ENCODE data around the gene GRID2. TPM values are rescaled to one million over a fixed set of nuclear protein-coding genes. Genes with fewer than 3 reads are reported as not detected.

Gene GRID2
- polyA plus RNA-seq, 1 donor from 2014 or later = 14.9 TPM

DNA sequence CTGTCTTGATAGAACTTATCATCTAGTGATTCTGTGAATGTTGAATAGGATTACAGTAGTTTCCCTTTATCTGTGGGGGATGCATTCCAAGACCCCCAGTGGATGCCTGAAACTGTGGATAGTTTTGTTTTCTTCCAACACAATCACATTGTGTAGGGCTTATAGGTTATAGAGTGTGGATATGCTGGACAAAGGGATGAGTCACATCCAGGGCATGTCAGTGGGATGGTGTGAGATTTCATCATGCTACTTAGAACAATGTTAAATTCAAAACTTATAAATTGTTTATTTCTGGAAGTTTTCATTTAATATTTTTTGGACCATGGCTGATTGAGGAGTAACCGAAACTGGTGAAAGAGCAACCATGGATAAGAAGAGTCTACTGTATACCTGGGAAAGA, 1092.5 kb downstream of the GRID2 start:
- Histone ChIP-seq H3K79me2 (replicated peaks; ENCODE audit: insufficient read depth, low read length) (no peaks in the 10 kb centered on the region), H3K4me2 (ENCODE audit: low read length) (no peak overlapping the region), H4K20me1 (ENCODE audit: insufficient read depth) (no peaks in the 10 kb centered on the region), H3K9me2 (ENCODE audit: insufficient read depth, low read length) (no peaks in the 10 kb centered on the region), H3K4me3 (ENCODE audit: low read length) (no peak overlapping the region), H3K27ac (ENCODE audit: low read length) (no peak overlapping the region), H3K36me3 (ENCODE audit: insufficient read depth, low read length) (no peaks in the 10 kb centered on the region), H3K27me3 (ENCODE audit: insufficient read depth, low read depth, low read length) (no peaks in the 10 kb centered on the region), H3F3A (ENCODE audit: insufficient read depth, low read length, poor library complexity, severe bottlenecking) (no peaks in the 10 kb centered on the region), H2AFZ (ENCODE audit: low read depth, low read length) (no peak overlapping the region), H3K9me3 (ENCODE audit: low read length) (no peaks in the 10 kb centered on the region), H3K9ac (ENCODE audit: low read length) (no peak overlapping the region)
- TF ChIP-seq, protein P1, sequence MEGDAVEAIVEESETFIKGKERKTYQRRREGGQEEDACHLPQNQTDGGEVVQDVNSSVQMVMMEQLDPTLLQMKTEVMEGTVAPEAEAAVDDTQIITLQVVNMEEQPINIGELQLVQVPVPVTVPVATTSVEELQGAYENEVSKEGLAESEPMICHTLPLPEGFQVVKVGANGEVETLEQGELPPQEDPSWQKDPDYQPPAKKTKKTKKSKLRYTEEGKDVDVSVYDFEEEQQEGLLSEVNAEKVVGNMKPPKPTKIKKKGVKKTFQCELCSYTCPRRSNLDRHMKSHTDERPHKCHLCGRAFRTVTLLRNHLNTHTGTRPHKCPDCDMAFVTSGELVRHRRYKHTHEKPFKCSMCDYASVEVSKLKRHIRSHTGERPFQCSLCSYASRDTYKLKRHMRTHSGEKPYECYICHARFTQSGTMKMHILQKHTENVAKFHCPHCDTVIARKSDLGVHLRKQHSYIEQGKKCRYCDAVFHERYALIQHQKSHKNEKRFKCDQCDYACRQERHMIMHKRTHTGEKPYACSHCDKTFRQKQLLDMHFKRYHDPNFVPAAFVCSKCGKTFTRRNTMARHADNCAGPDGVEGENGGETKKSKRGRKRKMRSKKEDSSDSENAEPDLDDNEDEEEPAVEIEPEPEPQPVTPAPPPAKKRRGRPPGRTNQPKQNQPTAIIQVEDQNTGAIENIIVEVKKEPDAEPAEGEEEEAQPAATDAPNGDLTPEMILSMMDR (IDR thresholded peaks at IDR 0.05; ENCODE audit: poor library complexity, severe bottlenecking) = no peak

DNA sequence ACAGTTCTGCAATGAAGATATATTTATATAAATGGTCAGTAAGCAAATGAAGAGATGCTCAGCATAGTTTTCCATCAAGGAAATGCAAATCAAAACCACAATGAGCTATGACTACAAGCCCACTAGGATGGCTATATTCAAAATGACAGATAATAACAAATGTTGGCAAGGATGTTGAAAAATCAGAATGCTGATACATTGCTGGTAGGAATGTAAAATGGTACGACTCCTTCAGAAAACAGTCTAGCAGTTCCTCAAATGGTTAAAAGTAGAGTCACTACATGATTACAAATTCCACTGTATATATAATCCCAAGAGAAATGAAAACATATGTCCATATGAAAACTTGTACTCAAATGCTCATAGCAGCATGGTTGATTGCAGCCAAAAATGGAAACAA, 1099.8 kb downstream of the GRID2 start:
- Histone ChIP-seq H3K79me2 (replicated peaks; ENCODE audit: insufficient read depth, low read length) (no peaks in the 10 kb centered on the region), H3K27ac (ENCODE audit: low read length) (no peak overlapping the region), H3K36me3 (ENCODE audit: insufficient read depth, low read length) (no peaks in the 10 kb centered on the region), H3K4me3 (ENCODE audit: low read length) (no peak overlapping the region), H3K27me3 (ENCODE audit: insufficient read depth, low read depth, low read length) (no peaks in the 10 kb centered on the region), H3K4me2 (ENCODE audit: low read length) (no peak overlapping the region), H3F3A (ENCODE audit: insufficient read depth, low read length, poor library complexity, severe bottlenecking) (peaks cover 3% of the 10 kb centered on the region), H3K9me3 (ENCODE audit: low read length) (no peaks in the 10 kb centered on the region), H2AFZ (ENCODE audit: low read depth, low read length) (no peak overlapping the region), H4K20me1 (ENCODE audit: insufficient read depth) (no peaks in the 10 kb centered on the region), H3K9me2 (ENCODE audit: insufficient read depth, low read length) (no peaks in the 10 kb centered on the region), H3K9ac (ENCODE audit: low read length) (no peak overlapping the region)
- no peak for TF ChIP-seq TAF1 (IDR thresholded peaks at IDR 0.05; ENCODE audit: low read depth)

DNA sequence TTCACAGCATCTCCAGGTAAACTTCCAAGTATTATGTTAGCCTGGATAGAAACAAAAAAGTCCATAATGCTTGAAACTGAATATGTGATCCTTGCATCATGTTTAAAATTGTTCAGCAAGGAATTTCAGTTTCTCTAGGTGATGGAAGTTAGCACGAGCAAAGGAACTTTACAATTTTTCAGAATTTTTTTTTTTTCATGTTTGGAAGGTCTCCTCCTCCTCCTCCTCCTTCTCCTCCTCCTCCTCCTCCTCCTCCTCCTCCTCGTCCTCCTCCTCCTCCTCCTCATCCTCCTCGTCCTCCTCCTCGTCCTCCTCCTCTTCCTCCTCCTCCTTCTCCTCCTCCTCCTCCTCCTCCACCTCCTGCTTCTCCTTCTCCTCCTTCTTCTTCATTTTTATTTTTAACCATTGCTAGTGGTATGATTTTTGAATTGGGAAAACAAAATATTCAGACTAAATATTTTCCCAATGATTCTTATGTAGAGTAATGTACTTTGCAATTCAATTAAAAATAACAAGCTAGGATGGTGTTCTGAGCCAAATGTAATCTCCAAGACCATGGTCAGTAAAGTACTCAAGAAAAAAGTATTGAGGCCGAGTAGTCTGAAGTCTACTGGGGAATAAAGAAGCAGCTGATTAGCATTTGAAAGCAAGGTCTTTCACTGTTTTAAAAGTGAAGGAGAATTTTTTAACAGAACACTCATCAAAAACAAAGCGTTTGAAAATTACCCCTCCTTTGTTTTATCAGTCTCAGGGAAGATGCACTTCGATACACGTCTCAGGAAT, 1103.9 kb downstream of the GRID2 start:
- Histone ChIP-seq H3K27ac (ENCODE audit: low read length) (no peak overlapping the region), H3K27me3 (ENCODE audit: insufficient read depth, low read depth, low read length) (no peaks in the 10 kb centered on the region), H3K4me3 (ENCODE audit: low read length) (no peak overlapping the region), H2AFZ (ENCODE audit: low read depth, low read length) (no peak overlapping the region), H3F3A (ENCODE audit: insufficient read depth, low read length, poor library complexity, severe bottlenecking) (peaks cover 3% of the 10 kb centered on the region), H3K9me3 (ENCODE audit: low read length) (no peaks in the 10 kb centered on the region), H4K20me1 (ENCODE audit: insufficient read depth) (no peaks in the 10 kb centered on the region), H3K9ac (ENCODE audit: low read length) (no peak overlapping the region), H3K79me2 (replicated peaks; ENCODE audit: insufficient read depth, low read length) (no peaks in the 10 kb centered on the region), H3K9me2 (ENCODE audit: insufficient read depth, low read length) (no peaks in the 10 kb centered on the region), H3K36me3 (ENCODE audit: insufficient read depth, low read length) (no peaks in the 10 kb centered on the region), H3K4me2 (ENCODE audit: low read length) (no peak overlapping the region)
- no peak for TF ChIP-seq RAD21 (conservative IDR thresholded peaks at IDR 0.05)
- TF ChIP-seq, protein P2, sequence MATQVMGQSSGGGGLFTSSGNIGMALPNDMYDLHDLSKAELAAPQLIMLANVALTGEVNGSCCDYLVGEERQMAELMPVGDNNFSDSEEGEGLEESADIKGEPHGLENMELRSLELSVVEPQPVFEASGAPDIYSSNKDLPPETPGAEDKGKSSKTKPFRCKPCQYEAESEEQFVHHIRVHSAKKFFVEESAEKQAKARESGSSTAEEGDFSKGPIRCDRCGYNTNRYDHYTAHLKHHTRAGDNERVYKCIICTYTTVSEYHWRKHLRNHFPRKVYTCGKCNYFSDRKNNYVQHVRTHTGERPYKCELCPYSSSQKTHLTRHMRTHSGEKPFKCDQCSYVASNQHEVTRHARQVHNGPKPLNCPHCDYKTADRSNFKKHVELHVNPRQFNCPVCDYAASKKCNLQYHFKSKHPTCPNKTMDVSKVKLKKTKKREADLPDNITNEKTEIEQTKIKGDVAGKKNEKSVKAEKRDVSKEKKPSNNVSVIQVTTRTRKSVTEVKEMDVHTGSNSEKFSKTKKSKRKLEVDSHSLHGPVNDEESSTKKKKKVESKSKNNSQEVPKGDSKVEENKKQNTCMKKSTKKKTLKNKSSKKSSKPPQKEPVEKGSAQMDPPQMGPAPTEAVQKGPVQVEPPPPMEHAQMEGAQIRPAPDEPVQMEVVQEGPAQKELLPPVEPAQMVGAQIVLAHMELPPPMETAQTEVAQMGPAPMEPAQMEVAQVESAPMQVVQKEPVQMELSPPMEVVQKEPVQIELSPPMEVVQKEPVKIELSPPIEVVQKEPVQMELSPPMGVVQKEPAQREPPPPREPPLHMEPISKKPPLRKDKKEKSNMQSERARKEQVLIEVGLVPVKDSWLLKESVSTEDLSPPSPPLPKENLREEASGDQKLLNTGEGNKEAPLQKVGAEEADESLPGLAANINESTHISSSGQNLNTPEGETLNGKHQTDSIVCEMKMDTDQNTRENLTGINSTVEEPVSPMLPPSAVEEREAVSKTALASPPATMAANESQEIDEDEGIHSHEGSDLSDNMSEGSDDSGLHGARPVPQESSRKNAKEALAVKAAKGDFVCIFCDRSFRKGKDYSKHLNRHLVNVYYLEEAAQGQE (IDR thresholded peaks at IDR 0.05; ENCODE audit: borderline replicate concordance) = no peak
- no peak for TF ChIP-seq EZH2 (IDR thresholded peaks at IDR 0.05; ENCODE audit: borderline replicate concordance, insufficient read depth, low read length, poor library complexity, severe bottlenecking)
- no peak for TF ChIP-seq SMC3 (conservative IDR thresholded peaks at IDR 0.05; ENCODE audit: poor library complexity)
- TF ChIP-seq, protein P1 (IDR thresholded peaks at IDR 0.05; ENCODE audit: poor library complexity, severe bottlenecking) = no peak
- TF ChIP-seq POLR2AphosphoS5 (IDR thresholded peaks at IDR 0.05) = no peak
- no peak for TF ChIP-seq MXI1 (conservative IDR thresholded peaks at IDR 0.05; ENCODE audit: poor library complexity, severe bottlenecking)
- no peak for TF ChIP-seq EP300 (conservative IDR thresholded peaks at IDR 0.05; ENCODE audit: poor library complexity, severe bottlenecking)
- no peak for TF ChIP-seq TAF1 (IDR thresholded peaks at IDR 0.05; ENCODE audit: low read depth)

Data from neural cell (in vitro differentiated cells).